Vagina (tissue), 2 donors: Measurements from ENCODE around the gene SH2D3C.

Experiments used
- POLR2A ChIP-seq, 2 donors: fragments of 450-650 bp; IDR thresholded peaks; one replicate each; pipeline ENCODE4 v1.6.1; 2017; ENCODE audit warnings: antibody characterized with exemption in 2 of 2, mild to moderate bottlenecking in 2 of 2, moderate library complexity in 2 of 2
- POLR2AphosphoS5 ChIP-seq, 2 donors: sonication (generic); formaldehyde crosslinking; IDR thresholded peaks; one replicate each; pipeline ENCODE4 v1.9.0; 2017; ENCODE audit warnings: antibody characterized with exemption in 2 of 2, mild to moderate bottlenecking in 2 of 2, low read depth in 1 of 2; ENCODE audit not compliant: insufficient read depth in 1 of 2
- TF ChIP-seq, protein P1 (sequence below), 3 experiments: fragments of 450-650 bp in 2 of 3; fragments of 200-600 bp in 1 of 3; sonication (generic) in 1 of 3; IDR thresholded peaks; one replicate each; pipeline ENCODE4 v1.5.1; 2017 to 2019; ENCODE audit warnings: antibody characterized with exemption in 3 of 3, mild to moderate bottlenecking in 2 of 3, moderate library complexity in 2 of 3

DNA sequence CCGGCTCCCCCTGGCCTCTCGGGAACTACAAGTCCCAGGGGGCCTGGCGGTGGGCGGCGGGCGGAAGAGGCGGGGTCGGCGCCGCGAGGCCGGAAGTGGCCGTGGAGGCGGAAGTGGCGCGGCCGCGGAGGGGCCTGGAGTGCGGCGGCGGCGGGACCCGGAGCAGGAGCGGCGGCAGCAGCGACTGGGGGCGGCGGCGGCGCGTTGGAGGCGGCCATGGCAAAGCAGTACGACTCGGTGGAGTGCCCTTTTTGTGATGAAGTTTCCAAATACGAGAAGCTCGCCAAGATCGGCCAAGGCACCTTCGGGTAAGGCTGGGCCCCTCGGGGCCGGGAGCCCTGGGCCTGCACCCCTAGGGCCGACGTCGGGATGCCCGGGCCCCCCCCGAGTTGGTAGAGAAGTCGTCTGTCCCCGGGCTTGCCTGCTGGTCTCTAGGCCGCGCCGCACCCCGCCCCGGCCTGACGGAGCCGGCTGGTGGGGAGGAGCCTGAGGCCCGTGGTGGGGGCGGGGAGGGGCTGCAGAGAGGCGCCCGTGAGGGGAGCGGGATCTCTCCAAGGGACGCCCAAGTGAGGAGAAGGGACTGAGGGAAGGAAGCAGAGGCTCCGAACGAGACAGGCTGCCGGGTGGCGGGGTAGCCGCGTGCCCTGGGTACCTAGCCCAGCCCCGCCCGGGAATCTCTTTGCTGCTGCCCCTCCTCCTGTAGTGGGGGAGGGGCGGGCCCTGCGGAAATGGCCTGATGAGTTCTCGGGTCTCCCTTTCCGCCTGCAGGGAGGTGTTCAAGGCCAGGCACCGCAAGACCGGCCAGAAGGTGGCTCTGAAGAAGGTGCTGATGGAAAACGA lies 7.7 kb upstream of the SH2D3C start, which contains the start of gene CDK9:
- TF ChIP-seq POLR2AphosphoS5 (IDR thresholded peaks at IDR 0.05; ENCODE audit: insufficient read depth in 1 of 2, low read depth in 1 of 2) (peak; percentile 34 to 80), POLR2A (IDR thresholded peaks at IDR 0.05) (peak in 1 of 2 donors; percentile 89)
- TF ChIP-seq, protein P1, sequence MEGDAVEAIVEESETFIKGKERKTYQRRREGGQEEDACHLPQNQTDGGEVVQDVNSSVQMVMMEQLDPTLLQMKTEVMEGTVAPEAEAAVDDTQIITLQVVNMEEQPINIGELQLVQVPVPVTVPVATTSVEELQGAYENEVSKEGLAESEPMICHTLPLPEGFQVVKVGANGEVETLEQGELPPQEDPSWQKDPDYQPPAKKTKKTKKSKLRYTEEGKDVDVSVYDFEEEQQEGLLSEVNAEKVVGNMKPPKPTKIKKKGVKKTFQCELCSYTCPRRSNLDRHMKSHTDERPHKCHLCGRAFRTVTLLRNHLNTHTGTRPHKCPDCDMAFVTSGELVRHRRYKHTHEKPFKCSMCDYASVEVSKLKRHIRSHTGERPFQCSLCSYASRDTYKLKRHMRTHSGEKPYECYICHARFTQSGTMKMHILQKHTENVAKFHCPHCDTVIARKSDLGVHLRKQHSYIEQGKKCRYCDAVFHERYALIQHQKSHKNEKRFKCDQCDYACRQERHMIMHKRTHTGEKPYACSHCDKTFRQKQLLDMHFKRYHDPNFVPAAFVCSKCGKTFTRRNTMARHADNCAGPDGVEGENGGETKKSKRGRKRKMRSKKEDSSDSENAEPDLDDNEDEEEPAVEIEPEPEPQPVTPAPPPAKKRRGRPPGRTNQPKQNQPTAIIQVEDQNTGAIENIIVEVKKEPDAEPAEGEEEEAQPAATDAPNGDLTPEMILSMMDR (IDR thresholded peaks at IDR 0.05), result no peak
